ENCODE results near the gene PNLIPRP2.

DNA sequence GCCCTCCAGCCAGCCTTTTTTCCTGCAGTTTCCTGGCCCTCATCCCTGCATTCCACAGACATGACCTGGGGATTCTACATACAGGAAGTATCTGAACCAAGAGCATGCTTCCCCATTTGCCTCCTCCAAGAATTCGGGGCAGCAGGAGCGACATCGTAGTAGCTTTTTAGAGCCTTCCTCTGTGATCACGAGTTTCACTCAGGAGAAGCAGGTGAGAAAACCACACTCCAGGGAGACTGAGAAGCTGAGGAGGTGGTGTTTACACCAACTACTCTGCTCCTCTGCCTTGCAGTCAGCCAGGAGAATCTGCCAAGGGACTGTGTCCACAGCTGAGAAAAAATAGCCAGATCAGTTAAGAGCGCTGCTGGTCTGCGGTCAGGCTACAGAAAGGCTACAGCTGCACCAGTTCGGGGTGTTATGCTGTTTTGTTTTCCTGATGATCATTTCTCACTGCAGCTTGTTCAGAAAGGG lies 67.5 kb downstream of the PNLIPRP2 start:
- TF ChIP-seq, protein P1, sequence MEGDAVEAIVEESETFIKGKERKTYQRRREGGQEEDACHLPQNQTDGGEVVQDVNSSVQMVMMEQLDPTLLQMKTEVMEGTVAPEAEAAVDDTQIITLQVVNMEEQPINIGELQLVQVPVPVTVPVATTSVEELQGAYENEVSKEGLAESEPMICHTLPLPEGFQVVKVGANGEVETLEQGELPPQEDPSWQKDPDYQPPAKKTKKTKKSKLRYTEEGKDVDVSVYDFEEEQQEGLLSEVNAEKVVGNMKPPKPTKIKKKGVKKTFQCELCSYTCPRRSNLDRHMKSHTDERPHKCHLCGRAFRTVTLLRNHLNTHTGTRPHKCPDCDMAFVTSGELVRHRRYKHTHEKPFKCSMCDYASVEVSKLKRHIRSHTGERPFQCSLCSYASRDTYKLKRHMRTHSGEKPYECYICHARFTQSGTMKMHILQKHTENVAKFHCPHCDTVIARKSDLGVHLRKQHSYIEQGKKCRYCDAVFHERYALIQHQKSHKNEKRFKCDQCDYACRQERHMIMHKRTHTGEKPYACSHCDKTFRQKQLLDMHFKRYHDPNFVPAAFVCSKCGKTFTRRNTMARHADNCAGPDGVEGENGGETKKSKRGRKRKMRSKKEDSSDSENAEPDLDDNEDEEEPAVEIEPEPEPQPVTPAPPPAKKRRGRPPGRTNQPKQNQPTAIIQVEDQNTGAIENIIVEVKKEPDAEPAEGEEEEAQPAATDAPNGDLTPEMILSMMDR (IDR thresholded peaks at IDR 0.05; ENCODE audit: insufficient read depth, low read length, poor library complexity, severe bottlenecking): no peak
- TF ChIP-seq EZH2phosphoT487 (conservative IDR thresholded peaks at IDR 0.05; ENCODE audit: low read length): no peak
